ENCODE measurements around the gene BBS2.

DNA sequence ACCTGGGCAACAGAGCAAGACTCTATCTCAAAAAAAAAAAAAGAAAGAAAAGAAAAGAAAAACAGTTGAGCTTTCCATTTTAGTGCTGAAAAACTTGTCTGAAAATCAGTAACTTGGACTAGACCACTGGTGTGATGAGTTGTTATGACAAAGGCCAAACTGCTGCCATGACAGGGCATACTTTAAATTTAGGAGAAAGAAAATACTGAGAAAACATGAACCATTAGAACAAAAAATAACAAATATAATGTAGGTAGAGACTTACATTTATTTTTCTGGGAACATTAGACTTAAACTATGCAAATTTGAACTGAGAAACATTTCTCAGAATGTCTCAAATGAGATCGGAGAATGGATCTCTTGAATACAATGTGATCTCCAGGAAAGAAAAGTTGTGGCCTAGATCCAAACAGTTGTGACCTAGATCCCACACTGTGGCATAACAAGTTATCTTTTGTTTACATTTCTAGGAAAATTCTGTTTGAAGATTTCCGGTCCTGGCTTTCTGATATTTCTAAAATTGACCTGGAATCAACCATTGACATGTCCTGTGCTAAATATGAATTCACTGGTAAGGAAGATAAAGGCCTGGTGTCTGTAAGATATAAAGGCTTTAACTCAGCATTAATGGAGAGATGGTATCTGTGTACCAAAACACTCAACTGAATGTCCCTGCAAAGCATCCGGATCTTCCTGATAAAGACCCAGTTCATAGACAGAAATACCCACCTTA, 57.6 kb downstream of the BBS2 start:
- TF ChIP-seq, protein P1, sequence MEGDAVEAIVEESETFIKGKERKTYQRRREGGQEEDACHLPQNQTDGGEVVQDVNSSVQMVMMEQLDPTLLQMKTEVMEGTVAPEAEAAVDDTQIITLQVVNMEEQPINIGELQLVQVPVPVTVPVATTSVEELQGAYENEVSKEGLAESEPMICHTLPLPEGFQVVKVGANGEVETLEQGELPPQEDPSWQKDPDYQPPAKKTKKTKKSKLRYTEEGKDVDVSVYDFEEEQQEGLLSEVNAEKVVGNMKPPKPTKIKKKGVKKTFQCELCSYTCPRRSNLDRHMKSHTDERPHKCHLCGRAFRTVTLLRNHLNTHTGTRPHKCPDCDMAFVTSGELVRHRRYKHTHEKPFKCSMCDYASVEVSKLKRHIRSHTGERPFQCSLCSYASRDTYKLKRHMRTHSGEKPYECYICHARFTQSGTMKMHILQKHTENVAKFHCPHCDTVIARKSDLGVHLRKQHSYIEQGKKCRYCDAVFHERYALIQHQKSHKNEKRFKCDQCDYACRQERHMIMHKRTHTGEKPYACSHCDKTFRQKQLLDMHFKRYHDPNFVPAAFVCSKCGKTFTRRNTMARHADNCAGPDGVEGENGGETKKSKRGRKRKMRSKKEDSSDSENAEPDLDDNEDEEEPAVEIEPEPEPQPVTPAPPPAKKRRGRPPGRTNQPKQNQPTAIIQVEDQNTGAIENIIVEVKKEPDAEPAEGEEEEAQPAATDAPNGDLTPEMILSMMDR (IDR thresholded peaks at IDR 0.05), result no peak
- no peak for TF ChIP-seq EP300 (IDR thresholded peaks at IDR 0.05)
